SK-N-SH (cell line): Measurements from ENCODE around the gene RNF148. TPM values are rescaled to one million over a fixed set of nuclear protein-coding genes. Genes with fewer than 3 reads are reported as not detected.

Experiments
- CTCF ChIA-PET: fragments of 300-600, 350-600 bp; formaldehyde crosslinking; extraction: SDS; loops from one replicate; lab custom pipeline; 2021; lab: Yijun Ruan, JAX
- POLR2A ChIA-PET: fragments of 350-600 bp; sonication (Branson Sonifier 250); formaldehyde crosslinking; extraction: SDS; loops from one replicate; lab custom pipeline; 2020; ENCODE audit warnings: antibody characterized with exemption, inconsistent platforms; lab: Yijun Ruan, JAX
- DNase-seq: peaks from one replicate; pipeline ENCODE4 v3.0.0; 2012
- H2AFZ ChIP-seq: fragments of 200-600 bp; sonication (generic); 2 replicates; pipeline ENCODE4 v1.8.1; 2016; ENCODE audit warnings: antibody characterized with exemption, mild to moderate bottlenecking, low read depth
- H3F3A ChIP-seq: fragments of 200-600 bp; sonication (generic); replicated peaks from 2 replicates; pipeline ENCODE3; 2016; ENCODE audit warnings: antibody characterized with exemption, mild to moderate bottlenecking; ENCODE audit not compliant: insufficient read depth
- H3K27ac ChIP-seq, 2 experiments: fragments of 200-500 bp in 1 of 2; fragments of 200-600 bp in 1 of 2; sonication (Bioruptor generic) in 1 of 2; sonication (generic), shearing (Covaris generic) in 1 of 2; 2 replicates each; pipeline versions ENCODE4 v1.5.1 to v1.6.1; 2014 to 2016; ENCODE audit warnings: low read depth in 2 of 2, inconsistent platforms in 1 of 2, low read length in 1 of 2, mild to moderate bottlenecking in 1 of 2, mixed read lengths in 1 of 2
- H3K27me3 ChIP-seq: fragments of 200-600 bp; sonication (generic), shearing (Covaris generic); 2 replicates; pipeline ENCODE4 v1.6.1; 2016; ENCODE audit warnings: mixed run types; ENCODE audit not compliant: insufficient read depth
- H3K36me3 ChIP-seq, 2 experiments: fragments of 200-500 bp in 1 of 2; fragments of 200-600 bp in 1 of 2; sonication (Bioruptor generic) in 1 of 2; sonication (generic) in 1 of 2; replicated peaks in 1 of 2; 2 replicates each; pipeline versions ENCODE3 to v1.5.1; 2014 to 2016; ENCODE audit warnings: low read length in 1 of 2, mild to moderate bottlenecking in 1 of 2; ENCODE audit not compliant: insufficient read depth in 2 of 2, control insufficient read depth in 1 of 2
- H3K4me1 ChIP-seq, 2 experiments: fragments of 200-500 bp in 1 of 2; fragments of 200-600 bp in 1 of 2; sonication (Bioruptor generic) in 1 of 2; sonication (generic), shearing (Covaris generic) in 1 of 2; 2 replicates each; pipeline versions ENCODE4 v1.5.1 to v1.6.1; 2014 to 2016; ENCODE audit warnings: low read depth in 1 of 2, low read length in 1 of 2, mixed run types in 1 of 2; ENCODE audit not compliant: insufficient read depth in 2 of 2, control insufficient read depth in 1 of 2
- H3K4me2 ChIP-seq: fragments of 200-600 bp; sonication (generic), shearing (Covaris generic); 2 replicates; pipeline ENCODE4 v1.6.1; 2017; ENCODE audit warnings: mixed run types
- H3K4me3 ChIP-seq, 2 experiments: fragments of 200-500 bp in 1 of 2; fragments of 200-600 bp in 1 of 2; sonication (Bioruptor generic) in 1 of 2; sonication (generic), shearing (Covaris generic) in 1 of 2; 2 replicates each; pipeline versions ENCODE4 v1.5.1 to v1.8.1; 2014 to 2016; ENCODE audit warnings: low read depth in 2 of 2, inconsistent platforms in 1 of 2, low read length in 1 of 2, mild to moderate bottlenecking in 1 of 2, mixed read lengths in 1 of 2, moderate library complexity in 1 of 2
- H3K79me2 ChIP-seq: fragments of 200-600 bp; sonication (generic); 2 replicates; pipeline ENCODE4 v1.8.1; 2017; ENCODE audit warnings: mild to moderate bottlenecking; ENCODE audit not compliant: insufficient read depth
- H3K9ac ChIP-seq: fragments of 200-600 bp; sonication (generic); 2 replicates; pipeline ENCODE4 v1.6.1; 2017; ENCODE audit warnings: mixed run types
- H3K9me2 ChIP-seq: fragments of 200-600 bp; sonication (generic); 2 replicates; pipeline ENCODE4 v1.6.1; 2017; ENCODE audit warnings: mixed run types
- H3K9me3 ChIP-seq: fragments of 200-600 bp; sonication (generic); 2 replicates; pipeline ENCODE4 v1.6.1; 2017; ENCODE audit warnings: mixed run types, mild to moderate bottlenecking, moderate library complexity
- H4K20me1 ChIP-seq: fragments of 200-600 bp; sonication (generic); 2 replicates; pipeline ENCODE4 v1.6.1; 2017; ENCODE audit warnings: mild to moderate bottlenecking, mixed run types; ENCODE audit not compliant: insufficient read depth
- FOXJ3 ChIP-seq: sonication (generic); formaldehyde crosslinking; IDR thresholded peaks from 2 replicates; pipeline ENCODE4 v1.5.1; 2020; ENCODE audit warnings: mild to moderate bottlenecking, missing genetic modification reagents
- GABPA ChIP-seq: IDR thresholded peaks from 2 replicates; pipeline ENCODE4 v1.4.0; 2012; ENCODE audit warnings: low read depth, mild to moderate bottlenecking
- GATA2 ChIP-seq: sonication (generic); formaldehyde crosslinking; IDR thresholded peaks from 2 replicates; pipeline ENCODE4 v1.5.0; 2020; ENCODE audit warnings: mild to moderate bottlenecking, missing genetic modification reagents
- POLR2AphosphoS5 ChIP-seq: IDR thresholded peaks from 2 replicates; pipeline ENCODE4 v1.6.1; 2012; ENCODE audit warnings: low read depth, low read length
- RCOR1 ChIP-seq: fragments of 150-350 bp; IDR thresholded peaks from 2 replicates; pipeline ENCODE4 v1.6.1; 2017; ENCODE audit warnings: antibody characterized with exemption, low read length
- RFX5 ChIP-seq: IDR thresholded peaks from 2 replicates; pipeline ENCODE4 v1.6.1; 2012; ENCODE audit warnings: mild to moderate bottlenecking, improper control_type of control experiment, low read length
- RXRA ChIP-seq: IDR thresholded peaks from 2 replicates; pipeline ENCODE4 v1.4.0; 2012; ENCODE audit warnings: low read depth, mild to moderate bottlenecking, borderline replicate concordance
- SMC3 ChIP-seq: IDR thresholded peaks from 2 replicates; pipeline ENCODE4 v1.6.1; 2012; ENCODE audit warnings: low read depth, low read length, improper control_type of control experiment
- TAF1 ChIP-seq: IDR thresholded peaks from 2 replicates; pipeline ENCODE4 v1.6.1; 2012; ENCODE audit warnings: low read depth, mild to moderate bottlenecking, low read length, moderate library complexity, borderline replicate concordance
- WGBS: methylation state at CpG from one replicate; pipeline ENCODE4 v1.1.6; 2017; ENCODE audit warnings: low lambda C conversion rate; 5-methylcytosine and 5-hydroxymethylcytosine counted together
- polyA plus RNA-seq, 3 experiments: library from polyadenylated mRNA; depleted of rRNA; stranded (reverse); fragments of >200 nt; gene quantifications; 2 replicates each; pipeline ENCODE4 v1.2.3, GENCODE V29; 2012
- TF ChIP-seq, protein P1 (sequence below): IDR thresholded peaks from 2 replicates; pipeline ENCODE4 v1.6.1; 2012; ENCODE audit warnings: mild to moderate bottlenecking, low read depth, low read length, moderate library complexity
- TF ChIP-seq, protein P2 (sequence below): IDR thresholded peaks from 2 replicates; pipeline ENCODE4 v1.4.0; 2012; ENCODE audit warnings: low read depth, borderline replicate concordance
- TF ChIP-seq, protein P3 (sequence below): IDR thresholded peaks from 2 replicates; pipeline ENCODE4 v1.4.0; 2012; ENCODE audit warnings: low read depth
- TF ChIP-seq, protein P4 (sequence below): IDR thresholded peaks from 2 replicates; pipeline ENCODE4 v1.4.0; 2012; ENCODE audit warnings: low read depth, borderline replicate concordance
- TF ChIP-seq, protein P5 (sequence below): fragments of 150-350 bp; IDR thresholded peaks from 2 replicates; pipeline ENCODE4 v1.6.1; 2016; ENCODE audit warnings: mild to moderate bottlenecking, low read depth, low read length

RNF148 gene
- polyA plus RNA-seq, 1 of the 3 experiments (the other 2 are of a cell fraction): not detected

DNA sequence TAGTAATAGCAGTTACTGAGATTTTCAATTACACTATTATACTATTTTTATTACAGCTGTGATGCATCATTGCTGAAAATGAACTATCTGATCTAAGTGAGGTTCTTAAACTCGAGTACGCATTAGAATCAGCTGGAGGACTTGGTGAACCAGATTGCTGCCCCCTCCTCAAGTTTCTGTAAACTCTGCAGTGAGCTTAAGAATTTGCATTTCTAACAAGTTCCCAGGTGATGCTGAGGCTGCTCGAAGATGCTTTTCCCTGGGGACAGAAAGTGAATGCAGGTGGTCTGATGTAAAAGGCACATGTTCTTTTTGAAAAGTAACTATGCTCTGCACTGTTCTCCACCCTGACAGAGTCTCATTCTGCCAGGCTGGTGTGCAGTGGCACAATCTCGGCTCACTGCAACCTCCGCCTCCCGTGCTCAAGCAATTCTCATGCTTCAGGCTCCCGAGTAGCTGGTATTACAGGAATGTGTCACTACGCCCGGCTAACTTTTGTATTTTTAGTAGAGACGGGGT lies 16.3 kb downstream of the RNF148 start:
- ChIA-PET POLR2A (no interaction called here), CTCF (interaction anchor here (1.2 to 1.8 kb wide), 2 partner anchors 9 to 17 kb away, joined by 3 to 4 read pairs; no protein-coding TSS in a partner anchor)
- H3K9ac ChIP-seq: no peak overlapping the region
- H4K20me1 ChIP-seq: no peaks in the 10 kb centered on the region
- no peaks in the 10 kb centered on the region for H3K4me1 ChIP-seq
- H2AFZ ChIP-seq: no peak overlapping the region
- H3K4me2 ChIP-seq: no peak overlapping the region
- H3K27me3 ChIP-seq: no peaks in the 10 kb centered on the region
- no peak for TF ChIP-seq FOXJ3 (CRISPR knock-in tag)
- TF ChIP-seq, protein P1, sequence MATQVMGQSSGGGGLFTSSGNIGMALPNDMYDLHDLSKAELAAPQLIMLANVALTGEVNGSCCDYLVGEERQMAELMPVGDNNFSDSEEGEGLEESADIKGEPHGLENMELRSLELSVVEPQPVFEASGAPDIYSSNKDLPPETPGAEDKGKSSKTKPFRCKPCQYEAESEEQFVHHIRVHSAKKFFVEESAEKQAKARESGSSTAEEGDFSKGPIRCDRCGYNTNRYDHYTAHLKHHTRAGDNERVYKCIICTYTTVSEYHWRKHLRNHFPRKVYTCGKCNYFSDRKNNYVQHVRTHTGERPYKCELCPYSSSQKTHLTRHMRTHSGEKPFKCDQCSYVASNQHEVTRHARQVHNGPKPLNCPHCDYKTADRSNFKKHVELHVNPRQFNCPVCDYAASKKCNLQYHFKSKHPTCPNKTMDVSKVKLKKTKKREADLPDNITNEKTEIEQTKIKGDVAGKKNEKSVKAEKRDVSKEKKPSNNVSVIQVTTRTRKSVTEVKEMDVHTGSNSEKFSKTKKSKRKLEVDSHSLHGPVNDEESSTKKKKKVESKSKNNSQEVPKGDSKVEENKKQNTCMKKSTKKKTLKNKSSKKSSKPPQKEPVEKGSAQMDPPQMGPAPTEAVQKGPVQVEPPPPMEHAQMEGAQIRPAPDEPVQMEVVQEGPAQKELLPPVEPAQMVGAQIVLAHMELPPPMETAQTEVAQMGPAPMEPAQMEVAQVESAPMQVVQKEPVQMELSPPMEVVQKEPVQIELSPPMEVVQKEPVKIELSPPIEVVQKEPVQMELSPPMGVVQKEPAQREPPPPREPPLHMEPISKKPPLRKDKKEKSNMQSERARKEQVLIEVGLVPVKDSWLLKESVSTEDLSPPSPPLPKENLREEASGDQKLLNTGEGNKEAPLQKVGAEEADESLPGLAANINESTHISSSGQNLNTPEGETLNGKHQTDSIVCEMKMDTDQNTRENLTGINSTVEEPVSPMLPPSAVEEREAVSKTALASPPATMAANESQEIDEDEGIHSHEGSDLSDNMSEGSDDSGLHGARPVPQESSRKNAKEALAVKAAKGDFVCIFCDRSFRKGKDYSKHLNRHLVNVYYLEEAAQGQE: no peak
- TF ChIP-seq RFX5: no peak
- TF ChIP-seq RXRA: no peak
- no peak for TF ChIP-seq GABPA
- TF ChIP-seq TAF1: no peak
- TF ChIP-seq, protein P2, sequence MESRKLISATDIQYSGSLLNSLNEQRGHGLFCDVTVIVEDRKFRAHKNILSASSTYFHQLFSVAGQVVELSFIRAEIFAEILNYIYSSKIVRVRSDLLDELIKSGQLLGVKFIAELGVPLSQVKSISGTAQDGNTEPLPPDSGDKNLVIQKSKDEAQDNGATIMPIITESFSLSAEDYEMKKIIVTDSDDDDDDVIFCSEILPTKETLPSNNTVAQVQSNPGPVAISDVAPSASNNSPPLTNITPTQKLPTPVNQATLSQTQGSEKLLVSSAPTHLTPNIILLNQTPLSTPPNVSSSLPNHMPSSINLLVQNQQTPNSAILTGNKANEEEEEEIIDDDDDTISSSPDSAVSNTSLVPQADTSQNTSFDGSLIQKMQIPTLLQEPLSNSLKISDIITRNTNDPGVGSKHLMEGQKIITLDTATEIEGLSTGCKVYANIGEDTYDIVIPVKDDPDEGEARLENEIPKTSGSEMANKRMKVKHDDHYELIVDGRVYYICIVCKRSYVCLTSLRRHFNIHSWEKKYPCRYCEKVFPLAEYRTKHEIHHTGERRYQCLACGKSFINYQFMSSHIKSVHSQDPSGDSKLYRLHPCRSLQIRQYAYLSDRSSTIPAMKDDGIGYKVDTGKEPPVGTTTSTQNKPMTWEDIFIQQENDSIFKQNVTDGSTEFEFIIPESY: no peak
- TF ChIP-seq, protein P3, sequence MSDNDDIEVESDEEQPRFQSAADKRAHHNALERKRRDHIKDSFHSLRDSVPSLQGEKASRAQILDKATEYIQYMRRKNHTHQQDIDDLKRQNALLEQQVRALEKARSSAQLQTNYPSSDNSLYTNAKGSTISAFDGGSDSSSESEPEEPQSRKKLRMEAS: no peak
- TF ChIP-seq, protein P4, sequence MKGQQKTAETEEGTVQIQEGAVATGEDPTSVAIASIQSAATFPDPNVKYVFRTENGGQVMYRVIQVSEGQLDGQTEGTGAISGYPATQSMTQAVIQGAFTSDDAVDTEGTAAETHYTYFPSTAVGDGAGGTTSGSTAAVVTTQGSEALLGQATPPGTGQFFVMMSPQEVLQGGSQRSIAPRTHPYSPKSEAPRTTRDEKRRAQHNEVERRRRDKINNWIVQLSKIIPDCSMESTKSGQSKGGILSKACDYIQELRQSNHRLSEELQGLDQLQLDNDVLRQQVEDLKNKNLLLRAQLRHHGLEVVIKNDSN: no peak
- no peak for TF ChIP-seq RCOR1
- no peak for TF ChIP-seq SMC3
- TF ChIP-seq, protein P5, sequence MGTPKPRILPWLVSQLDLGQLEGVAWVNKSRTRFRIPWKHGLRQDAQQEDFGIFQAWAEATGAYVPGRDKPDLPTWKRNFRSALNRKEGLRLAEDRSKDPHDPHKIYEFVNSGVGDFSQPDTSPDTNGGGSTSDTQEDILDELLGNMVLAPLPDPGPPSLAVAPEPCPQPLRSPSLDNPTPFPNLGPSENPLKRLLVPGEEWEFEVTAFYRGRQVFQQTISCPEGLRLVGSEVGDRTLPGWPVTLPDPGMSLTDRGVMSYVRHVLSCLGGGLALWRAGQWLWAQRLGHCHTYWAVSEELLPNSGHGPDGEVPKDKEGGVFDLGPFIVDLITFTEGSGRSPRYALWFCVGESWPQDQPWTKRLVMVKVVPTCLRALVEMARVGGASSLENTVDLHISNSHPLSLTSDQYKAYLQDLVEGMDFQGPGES: no peak
- TF ChIP-seq POLR2AphosphoS5: no peak
- TF ChIP-seq GATA2 (CRISPR knock-in tag): no peak
- H3F3A ChIP-seq: no peaks in the 10 kb centered on the region
- WGBS: under 1% methylated on average over 10 of the region's 10 CpGs
- no peaks in the 10 kb centered on the region for H3K36me3 ChIP-seq
- H3K27ac ChIP-seq: no peak overlapping the region
- H3K9me3 ChIP-seq: no peaks in the 10 kb centered on the region
- H3K79me2 ChIP-seq: no peaks in the 10 kb centered on the region
- no peak overlapping the region for H3K4me3 ChIP-seq
- H3K9me2 ChIP-seq: no peaks in the 10 kb centered on the region
- DNase-seq: no peak
